K562 (cell line): Measurements from ENCODE around the gene SCG5.

Experiments
- POLR2A ChIP-seq: fragments of 450-650 bp; conservative IDR thresholded peaks from 2 replicates; pipeline ENCODE4 v1.6.1; 2016
- ZBTB1 ChIP-seq: sonication (generic); formaldehyde crosslinking; IDR thresholded peaks from 2 replicates; pipeline ENCODE4 v1.8.1; 2023; ENCODE audit warnings: missing genetic modification reagents, low read depth, mild to moderate bottlenecking, borderline replicate concordance
- ZFP36 ChIP-seq: fragments of 150-350 bp; IDR thresholded peaks from 2 replicates; pipeline ENCODE4 v1.6.1; 2018; ENCODE audit warnings: low read length, low read depth; ENCODE audit not compliant: partially characterized antibody
- TF ChIP-seq, protein P1 (sequence below), 3 experiments: IDR thresholded peaks in 2 of 3; conservative IDR thresholded peaks in 1 of 3; 2 replicates each; pipeline ENCODE4 v1.5.1; 2011 to 2012; ENCODE audit warnings: low read length in 3 of 3, mild to moderate bottlenecking in 3 of 3, control low read depth in 2 of 3, improper control_type of control experiment in 1 of 3, inconsistent platforms in 1 of 3, low read depth in 1 of 3, mixed read lengths in 1 of 3, moderate library complexity in 1 of 3; ENCODE audit not compliant: insufficient read depth in 2 of 3
- TF ChIP-seq, protein P2 (sequence below), 2 experiments: fragments of 450-650 bp; formaldehyde crosslinking in 1 of 2; IDR thresholded peaks; 2 replicates each; pipeline versions ENCODE4 v1.4.0 to v1.6.1; 2014 to 2020; ENCODE audit warnings: mild to moderate bottlenecking in 2 of 2, borderline replicate concordance in 1 of 2, low read depth in 1 of 2
- TF ChIP-seq, protein P3 (sequence below): sonication (generic); formaldehyde crosslinking; IDR thresholded peaks from 2 replicates; pipeline ENCODE4 v1.8.1; 2023; ENCODE audit warnings: mild to moderate bottlenecking, missing genetic modification reagents, moderate library complexity

DNA sequence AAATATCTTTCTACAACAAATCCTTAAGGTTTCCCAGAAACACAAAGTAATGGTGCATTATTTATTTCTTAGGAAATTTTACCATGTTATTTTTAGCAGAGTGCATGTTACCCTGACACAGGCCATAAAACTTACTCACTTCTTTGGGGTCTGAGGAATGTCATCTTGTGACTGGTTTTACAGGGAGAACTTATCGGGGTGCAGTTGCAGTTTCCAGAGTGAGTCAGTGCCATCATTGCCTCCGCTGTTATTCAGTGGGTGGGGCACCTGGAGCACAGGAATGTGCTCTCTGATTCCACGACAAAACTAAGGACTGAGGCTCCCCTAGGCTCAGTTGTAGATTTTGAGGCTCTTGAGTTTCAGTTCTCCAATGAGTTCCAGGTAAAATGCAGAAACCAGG is 65.2 kb downstream of the SCG5 start:
- TF ChIP-seq ZFP36 (no peak), POLR2A (no peak), ZBTB1 (CRISPR knock-in tag) (no peak)
- TF ChIP-seq, protein P1, sequence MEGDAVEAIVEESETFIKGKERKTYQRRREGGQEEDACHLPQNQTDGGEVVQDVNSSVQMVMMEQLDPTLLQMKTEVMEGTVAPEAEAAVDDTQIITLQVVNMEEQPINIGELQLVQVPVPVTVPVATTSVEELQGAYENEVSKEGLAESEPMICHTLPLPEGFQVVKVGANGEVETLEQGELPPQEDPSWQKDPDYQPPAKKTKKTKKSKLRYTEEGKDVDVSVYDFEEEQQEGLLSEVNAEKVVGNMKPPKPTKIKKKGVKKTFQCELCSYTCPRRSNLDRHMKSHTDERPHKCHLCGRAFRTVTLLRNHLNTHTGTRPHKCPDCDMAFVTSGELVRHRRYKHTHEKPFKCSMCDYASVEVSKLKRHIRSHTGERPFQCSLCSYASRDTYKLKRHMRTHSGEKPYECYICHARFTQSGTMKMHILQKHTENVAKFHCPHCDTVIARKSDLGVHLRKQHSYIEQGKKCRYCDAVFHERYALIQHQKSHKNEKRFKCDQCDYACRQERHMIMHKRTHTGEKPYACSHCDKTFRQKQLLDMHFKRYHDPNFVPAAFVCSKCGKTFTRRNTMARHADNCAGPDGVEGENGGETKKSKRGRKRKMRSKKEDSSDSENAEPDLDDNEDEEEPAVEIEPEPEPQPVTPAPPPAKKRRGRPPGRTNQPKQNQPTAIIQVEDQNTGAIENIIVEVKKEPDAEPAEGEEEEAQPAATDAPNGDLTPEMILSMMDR (IDR thresholded peaks at IDR 0.05 in 2 of 3, conservative IDR thresholded peaks at IDR 0.05 in 1 of 3; ENCODE audit: insufficient read depth in 2 of 3, low read depth in 1 of 3, low read length in 3 of 3): no peak
- TF ChIP-seq, protein P2, sequence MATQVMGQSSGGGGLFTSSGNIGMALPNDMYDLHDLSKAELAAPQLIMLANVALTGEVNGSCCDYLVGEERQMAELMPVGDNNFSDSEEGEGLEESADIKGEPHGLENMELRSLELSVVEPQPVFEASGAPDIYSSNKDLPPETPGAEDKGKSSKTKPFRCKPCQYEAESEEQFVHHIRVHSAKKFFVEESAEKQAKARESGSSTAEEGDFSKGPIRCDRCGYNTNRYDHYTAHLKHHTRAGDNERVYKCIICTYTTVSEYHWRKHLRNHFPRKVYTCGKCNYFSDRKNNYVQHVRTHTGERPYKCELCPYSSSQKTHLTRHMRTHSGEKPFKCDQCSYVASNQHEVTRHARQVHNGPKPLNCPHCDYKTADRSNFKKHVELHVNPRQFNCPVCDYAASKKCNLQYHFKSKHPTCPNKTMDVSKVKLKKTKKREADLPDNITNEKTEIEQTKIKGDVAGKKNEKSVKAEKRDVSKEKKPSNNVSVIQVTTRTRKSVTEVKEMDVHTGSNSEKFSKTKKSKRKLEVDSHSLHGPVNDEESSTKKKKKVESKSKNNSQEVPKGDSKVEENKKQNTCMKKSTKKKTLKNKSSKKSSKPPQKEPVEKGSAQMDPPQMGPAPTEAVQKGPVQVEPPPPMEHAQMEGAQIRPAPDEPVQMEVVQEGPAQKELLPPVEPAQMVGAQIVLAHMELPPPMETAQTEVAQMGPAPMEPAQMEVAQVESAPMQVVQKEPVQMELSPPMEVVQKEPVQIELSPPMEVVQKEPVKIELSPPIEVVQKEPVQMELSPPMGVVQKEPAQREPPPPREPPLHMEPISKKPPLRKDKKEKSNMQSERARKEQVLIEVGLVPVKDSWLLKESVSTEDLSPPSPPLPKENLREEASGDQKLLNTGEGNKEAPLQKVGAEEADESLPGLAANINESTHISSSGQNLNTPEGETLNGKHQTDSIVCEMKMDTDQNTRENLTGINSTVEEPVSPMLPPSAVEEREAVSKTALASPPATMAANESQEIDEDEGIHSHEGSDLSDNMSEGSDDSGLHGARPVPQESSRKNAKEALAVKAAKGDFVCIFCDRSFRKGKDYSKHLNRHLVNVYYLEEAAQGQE (IDR thresholded peaks at IDR 0.05; ENCODE audit: borderline replicate concordance): no peak
- TF ChIP-seq, protein P2 (CRISPR knock-in tag; IDR thresholded peaks at IDR 0.05; ENCODE audit: low read depth): no peak
- TF ChIP-seq, protein P3, sequence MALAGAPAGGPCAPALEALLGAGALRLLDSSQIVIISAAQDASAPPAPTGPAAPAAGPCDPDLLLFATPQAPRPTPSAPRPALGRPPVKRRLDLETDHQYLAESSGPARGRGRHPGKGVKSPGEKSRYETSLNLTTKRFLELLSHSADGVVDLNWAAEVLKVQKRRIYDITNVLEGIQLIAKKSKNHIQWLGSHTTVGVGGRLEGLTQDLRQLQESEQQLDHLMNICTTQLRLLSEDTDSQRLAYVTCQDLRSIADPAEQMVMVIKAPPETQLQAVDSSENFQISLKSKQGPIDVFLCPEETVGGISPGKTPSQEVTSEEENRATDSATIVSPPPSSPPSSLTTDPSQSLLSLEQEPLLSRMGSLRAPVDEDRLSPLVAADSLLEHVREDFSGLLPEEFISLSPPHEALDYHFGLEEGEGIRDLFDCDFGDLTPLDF (CRISPR knock-in tag): no peak
